Breast epithelium (tissue), 4 donors: ENCODE results near the gene ZNF727. TPM values are rescaled to one million over a fixed set of nuclear protein-coding genes. Genes with fewer than 3 reads are reported as not detected.
A peak's percentile ranks its signal among the peaks of the same experiment; 100 is the strongest.
"Not testable (repeated sequence)": the region's sequence is repeated elsewhere in the genome, so short reads cannot be mapped to it uniquely, and the experiment has no call there.

Source experiments
- DNase-seq, 2 donors: peaks; one replicate each; pipeline ENCODE4 v3.0.0-alpha.2; 2019; ENCODE audit warnings: low spot score in 2 of 2
- H3K27ac ChIP-seq, 2 donors: fragments of 200-600 bp; sonication (generic) in 1 of 2; one replicate each; pipeline ENCODE4 v1.5.1; 2016 to 2019; ENCODE audit warnings: mild to moderate bottlenecking in 1 of 2
- H3K27me3 ChIP-seq, 2 donors: fragments of 200-600 bp; sonication (generic) in 1 of 2; one replicate each; pipeline versions ENCODE4 v1.5.1 to v1.6.0; 2017 to 2019; ENCODE audit warnings: control low read depth in 1 of 2, mild to moderate bottlenecking in 1 of 2
- H3K36me3 ChIP-seq: fragments of 200-600 bp; one replicate; pipeline ENCODE4 v1.5.1; 2019
- H3K4me1 ChIP-seq, 2 donors: fragments of 200-600 bp; sonication (generic); one replicate each; pipeline ENCODE4 v1.5.1; 2016 to 2019; ENCODE audit warnings: control low read depth in 1 of 2
- H3K4me3 ChIP-seq, 3 donors: fragments of 200-600 bp; sonication (generic); 1 replicate in 2 of 3; 2 replicates in 1 of 3; pipeline ENCODE4 v1.5.1; 2016 to 2019; ENCODE audit warnings: mild to moderate bottlenecking in 3 of 3, moderate library complexity in 2 of 3
- H3K9me3 ChIP-seq, 2 donors: fragments of 200-600 bp; sonication (generic) in 1 of 2; one replicate each; pipeline ENCODE4 v1.5.1; 2016 to 2019; ENCODE audit warnings: control low read depth in 1 of 2
- CTCF ChIP-seq, 3 donors: fragments of 450-650 bp; IDR thresholded peaks; one replicate each; pipeline ENCODE4 v1.5.1; 2016 to 2017; ENCODE audit warnings: antibody characterized with exemption in 3 of 3, mild to moderate bottlenecking in 3 of 3, moderate library complexity in 3 of 3
- POLR2A ChIP-seq: fragments of 450-650 bp; IDR thresholded peaks from one replicate; pipeline ENCODE4 v1.6.1; 2016; ENCODE audit warnings: antibody characterized with exemption, mild to moderate bottlenecking, moderate library complexity
- POLR2AphosphoS5 ChIP-seq, 3 donors: sonication (generic); formaldehyde crosslinking; IDR thresholded peaks; one replicate each; pipeline ENCODE4 v1.6.1; 2017; ENCODE audit warnings: antibody characterized with exemption in 3 of 3
- intact Hi-C: fragments of 100-400 bp; cut with DNase I; formaldehyde crosslinking; loops from one replicate; pipeline ENCODE4 v1.15.1; 2023; ENCODE audit warnings: low total_unique reads
- total RNA-seq, 3 donors: library from RNA; depleted of rRNA; stranded (reverse); fragments of >200 nt; gene quantifications; one replicate each; pipeline ENCODE4 v1.1.0, GENCODE V29; 2016

The ZNF727 gene
- total RNA-seq, result 10 to 100 TPM in 1 of 3 donors, 1 to 10 TPM in 2; 2.9 to 19.0 (median 3.6) TPM

DNA sequence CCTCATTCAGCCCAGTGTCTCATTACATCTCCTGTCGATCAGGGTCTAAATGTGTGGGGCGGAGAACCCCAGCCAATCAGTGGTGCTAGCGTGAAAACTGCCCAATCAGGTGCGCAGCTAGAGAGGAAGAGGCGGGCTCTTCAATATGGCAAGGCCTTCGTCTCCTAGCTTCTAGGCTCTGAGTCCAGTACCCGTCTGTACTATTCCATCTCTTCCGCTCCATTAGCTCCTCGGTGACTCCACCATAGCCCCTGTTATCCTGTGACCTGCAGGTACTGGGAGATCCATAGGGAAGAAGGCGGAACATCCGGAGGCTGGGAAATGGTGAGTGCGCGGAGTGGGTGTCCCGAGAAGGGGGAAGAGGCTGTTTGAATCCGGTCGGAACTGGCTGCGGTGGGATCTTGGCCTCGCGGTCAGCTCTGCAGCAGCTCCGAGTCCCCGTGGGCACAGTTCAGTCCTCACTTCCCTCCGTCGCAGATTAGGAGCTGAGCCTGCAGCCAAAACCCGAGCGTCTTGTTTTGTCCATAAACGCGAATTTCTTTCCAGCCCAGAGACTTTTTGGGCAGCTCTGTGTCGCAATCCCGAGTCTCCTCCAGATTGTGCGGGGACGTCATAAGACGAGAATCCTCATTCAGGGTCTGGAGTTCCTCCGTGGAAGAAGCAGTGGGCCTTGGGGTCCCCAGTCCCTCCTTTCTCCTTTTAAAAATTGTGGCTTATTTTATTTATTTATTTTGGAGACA is at the start of gene ZNF727:
Gene ZNF727 (plus strand): TSS at position 134 of the 740 bp plus-strand sequence. CDS start 188 bp downstream, at position 322.
- peak within 1 kb of the TSS; percentile 52 to 67 (median 61) for H3K4me3 ChIP-seq
- H3K27me3 ChIP-seq, result no peaks in the 10 kb centered on the region
- H3K36me3 ChIP-seq, result no peaks in the 10 kb centered on the region
- peak in 1 of 2 donors; percentile 81 for DNase-seq
- peaks cover 8 to 17% of the 10 kb centered on the region in 2 donors for H3K9me3 ChIP-seq
- H3K4me1 ChIP-seq, result peaks cover 0 to 6% of the 10 kb centered on the region in 2 donors
- H3K27ac ChIP-seq, result peak within 1 kb of the TSS; percentile 79 to 86
- peak in 1 of 3 donors; percentile 45 for TF ChIP-seq POLR2AphosphoS5 (IDR thresholded peaks at IDR 0.05)
- no peak for TF ChIP-seq POLR2A
- no peak for TF ChIP-seq CTCF (IDR thresholded peaks at IDR 0.05)
- intact Hi-C loops, result no loop called here

GRCh38 chr7:63998549-63998948 is 46.7 kb upstream of the ZNF727 start, which contains the start of gene ZNF722:
TSS of gene ZNF722 (plus strand) at chr7:63998849. CDS start at chr7:63998962, 113 bp downstream.
- Histone ChIP-seq H3K27ac (no peak within 1 kb of the TSS), H3K9me3 (peaks cover 30 to 65% of the 10 kb centered on the region in 2 donors), H3K27me3 (no peaks in the 10 kb centered on the region), H3K4me3 (no peak within 1 kb of the TSS), H3K4me1 (no peaks in the 10 kb centered on the region), H3K36me3 (no peaks in the 10 kb centered on the region)
- intact Hi-C loops, result no loop called here
- TF ChIP-seq CTCF (IDR thresholded peaks at IDR 0.05), result no peak
- no peak for TF ChIP-seq POLR2A
- TF ChIP-seq POLR2AphosphoS5 (IDR thresholded peaks at IDR 0.05), result no peak
- no peak for DNase-seq

- H3K36me3 ChIP-seq, H3K27ac ChIP-seq, H3K4me1 ChIP-seq, H3K4me3 ChIP-seq, DNase-seq, intact Hi-C loops, H3K27me3 ChIP-seq: not testable (repeated sequence)
- peaks cover 32 to 88% of the 10 kb centered on the region in 2 donors for H3K9me3 ChIP-seq
Observed at GRCh38 chr7:64015496-64015895, 29.7 kb upstream of the ZNF727 start.

GRCh38 chr7:64035388-64035787 is 9.8 kb upstream of the ZNF727 start:
- Histone ChIP-seq H3K27me3 (peaks cover 0 to 7% of the 10 kb centered on the region in 2 donors), H3K4me1 (no peaks in the 10 kb centered on the region), H3K4me3 (no peak overlapping the region), H3K9me3 (peaks cover 52 to 87% of the 10 kb centered on the region in 2 donors), H3K27ac (no peak overlapping the region), H3K36me3 (no peaks in the 10 kb centered on the region)
- intact Hi-C loops, result no loop called here
- TF ChIP-seq CTCF (IDR thresholded peaks at IDR 0.05) (no peak), POLR2AphosphoS5 (IDR thresholded peaks at IDR 0.05) (no peak), POLR2A (no peak)
- no peak for DNase-seq

GRCh38 chr7:64037095-64037494 is 8.1 kb upstream of the ZNF727 start:
- DNase-seq, result no peak
- H3K27ac ChIP-seq, result no peak overlapping the region
- intact Hi-C loops, result no loop called here
- H3K4me3 ChIP-seq, result no peak overlapping the region
- H3K9me3 ChIP-seq, result peaks cover 50 to 70% of the 10 kb centered on the region in 2 donors
- no peaks in the 10 kb centered on the region for H3K36me3 ChIP-seq
- peaks cover 0 to 7% of the 10 kb centered on the region in 2 donors for H3K27me3 ChIP-seq
- TF ChIP-seq POLR2AphosphoS5 (IDR thresholded peaks at IDR 0.05), result no peak
- TF ChIP-seq POLR2A, result no peak
- no peak for TF ChIP-seq CTCF (IDR thresholded peaks at IDR 0.05)
- no peaks in the 10 kb centered on the region for H3K4me1 ChIP-seq
